ENCODE data around the gene RTN3. TPM values are rescaled to one million over a fixed set of nuclear protein-coding genes. Genes with fewer than 3 reads are reported as not detected.

The RTN3 gene
- polyA plus RNA-seq, 4 donors, result 27.3 to 101 (median 69.5) TPM

DNA sequence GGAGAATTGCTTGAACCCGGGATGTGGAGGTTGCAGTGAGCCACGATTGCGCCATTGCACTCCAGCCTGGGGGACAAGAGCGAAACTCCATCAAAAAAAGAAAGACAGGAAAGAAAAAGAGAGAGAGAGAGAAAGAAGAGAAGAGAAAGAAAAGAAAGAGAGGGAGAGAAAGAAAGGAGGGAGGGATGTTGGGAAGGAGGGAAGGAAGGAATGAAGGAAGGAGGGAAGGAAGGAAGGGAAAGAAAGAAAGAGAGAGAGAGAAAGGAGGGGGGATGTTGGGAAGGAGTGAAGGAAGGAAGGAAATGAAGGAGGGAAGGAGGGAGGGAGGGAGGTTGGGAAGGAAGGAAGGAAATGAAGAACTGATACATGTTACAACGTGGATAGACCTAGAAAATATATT, 119.6 kb downstream of the RTN3 start:
- peaks cover 0 to 11% (median 0%) of the 10 kb centered on the region in 3 donors for H3K4me1 ChIP-seq (ENCODE audit: control insufficient read depth in 3 of 3, insufficient read depth in 2 of 3, low read depth in 1 of 3, low read length in 2 of 3)
- no peak for DNase-seq
- H3K36me3 ChIP-seq (ENCODE audit: control insufficient read depth in 3 of 3, insufficient read depth in 2 of 3, low read depth in 1 of 3, low read length in 3 of 3), result no peaks in the 10 kb centered on the region
- H3K9me3 ChIP-seq (ENCODE audit: control insufficient read depth in 2 of 2, insufficient read depth in 1 of 2, low read depth in 1 of 2, low read length in 1 of 2), result no peaks in the 10 kb centered on the region
- no peak overlapping the region for H3K27ac ChIP-seq (ENCODE audit: low read depth in 1 of 3, low read length in 2 of 3)
- WGBS, 3 donors, result 85 to 89% (median 87%) methylated on average over 5 of the region's 5 CpGs
- H3K27me3 ChIP-seq (ENCODE audit: control insufficient read depth in 3 of 3, insufficient read depth in 3 of 3, low read length in 3 of 3), result no peaks in the 10 kb centered on the region
- no peak for FAIRE-seq
- no peak overlapping the region for H3K4me3 ChIP-seq (ENCODE audit: low read depth in 1 of 3, low read length in 3 of 3)

GRCh38 chr11:63802637-63803414, 121.5 kb downstream of the RTN3 start:
- Histone ChIP-seq H3K27me3 (ENCODE audit: control insufficient read depth in 3 of 3, insufficient read depth in 3 of 3, low read length in 3 of 3) (no peaks in the 10 kb centered on the region), H3K4me3 (ENCODE audit: low read depth in 1 of 3, low read length in 3 of 3) (no peak overlapping the region), H3K9me3 (ENCODE audit: control insufficient read depth in 2 of 2, insufficient read depth in 1 of 2, low read depth in 1 of 2, low read length in 1 of 2) (no peaks in the 10 kb centered on the region), H3K4me1 (ENCODE audit: control insufficient read depth in 3 of 3, insufficient read depth in 2 of 3, low read depth in 1 of 3, low read length in 2 of 3) (peaks cover 0 to 11% (median 0%) of the 10 kb centered on the region in 3 donors), H3K27ac (ENCODE audit: low read depth in 1 of 3, low read length in 2 of 3) (no peak overlapping the region), H3K36me3 (ENCODE audit: control insufficient read depth in 3 of 3, insufficient read depth in 2 of 3, low read depth in 1 of 3, low read length in 3 of 3) (no peaks in the 10 kb centered on the region)
- WGBS, 3 donors, result 68 to 77% (median 70%) methylated on average over 10 of the region's 10 CpGs
- FAIRE-seq (no peak), DNase-seq (peak; percentile 24 to 52)

- FAIRE-seq, result no peak
- Histone ChIP-seq H3K4me1 (ENCODE audit: control insufficient read depth in 3 of 3, insufficient read depth in 2 of 3, low read depth in 1 of 3, low read length in 2 of 3) (peaks cover 0 to 11% (median 0%) of the 10 kb centered on the region in 3 donors), H3K27me3 (ENCODE audit: control insufficient read depth in 3 of 3, insufficient read depth in 3 of 3, low read length in 3 of 3) (no peaks in the 10 kb centered on the region), H3K4me3 (ENCODE audit: low read depth in 1 of 3, low read length in 3 of 3) (no peak overlapping the region), H3K9me3 (ENCODE audit: control insufficient read depth in 2 of 2, insufficient read depth in 1 of 2, low read depth in 1 of 2, low read length in 1 of 2) (no peaks in the 10 kb centered on the region), H3K36me3 (ENCODE audit: control insufficient read depth in 3 of 3, insufficient read depth in 2 of 3, low read depth in 1 of 3, low read length in 3 of 3) (no peaks in the 10 kb centered on the region), H3K27ac (ENCODE audit: low read depth in 1 of 3, low read length in 2 of 3) (peak overlapping the region in 1 of 3 donors; percentile 37)
- DNase-seq, result peak; percentile 91 to 94
- WGBS, 3 donors, result 12 to 55% (median 32%) methylated on average over 6 of the region's 6 CpGs
Observed at GRCh38 chr11:63804259-63804658, 123.0 kb downstream of the RTN3 start.

GRCh38 chr11:63805844-63806415, 124.6 kb downstream of the RTN3 start:
- Histone ChIP-seq H3K4me1 (ENCODE audit: control insufficient read depth in 3 of 3, insufficient read depth in 2 of 3, low read depth in 1 of 3, low read length in 2 of 3) (peaks cover 0 to 11% (median 0%) of the 10 kb centered on the region in 3 donors), H3K4me3 (ENCODE audit: low read depth in 1 of 3, low read length in 3 of 3) (no peak overlapping the region), H3K9me3 (ENCODE audit: control insufficient read depth in 2 of 2, insufficient read depth in 1 of 2, low read depth in 1 of 2, low read length in 1 of 2) (no peaks in the 10 kb centered on the region), H3K27me3 (ENCODE audit: control insufficient read depth in 3 of 3, insufficient read depth in 3 of 3, low read length in 3 of 3) (no peaks in the 10 kb centered on the region), H3K36me3 (ENCODE audit: control insufficient read depth in 3 of 3, insufficient read depth in 2 of 3, low read depth in 1 of 3, low read length in 3 of 3) (no peaks in the 10 kb centered on the region), H3K27ac (ENCODE audit: low read depth in 1 of 3, low read length in 2 of 3) (no peak overlapping the region)
- FAIRE-seq (no peak), DNase-seq (no peak)
- WGBS, 3 donors, result 69 to 84% (median 80%) methylated on average over 9 of the region's 9 CpGs

Other genes with a start within 250 kb of the RTN3 start
- 1 to 10 TPM in 1 of 4 donors, under 1 TPM in 2, not detected in 1; 0.09 to 2.7 (median 1.00) TPM for gene PLAAT5, start 190.3 kb upstream of the RTN3 start, polyA plus RNA-seq
- 1 to 10 TPM in 1 of 4 donors, under 1 TPM in 1, not detected in 2; 0.09 to 5.5 TPM for gene LGALS12, start 175.4 kb upstream of the RTN3 start, polyA plus RNA-seq
- gene PLAAT4, start 144.7 kb upstream of the RTN3 start, polyA plus RNA-seq, result 100 to 1,000 TPM in 2 of 4 donors, 10 to 100 TPM in 2; 10.8 to 360 (median 165) TPM
- gene PLAAT2, start 118.1 kb upstream of the RTN3 start, polyA plus RNA-seq, result 100 to 1,000 TPM in 2 of 4 donors, 10 to 100 TPM in 1, not detected in 1; 35.6 to 447 (median 141) TPM
- gene PLAAT3, start 67.1 kb upstream of the RTN3 start, polyA plus RNA-seq, result 10 to 100 TPM in 3 of 4 donors, 1 to 10 TPM in 1; 2.6 to 55.7 (median 30.4) TPM
- gene ATL3, start 10.1 kb upstream of the RTN3 start, polyA plus RNA-seq, result 10 to 100 TPM in 1 of 4 donors, 1 to 10 TPM in 3; 4.6 to 11.6 (median 8.3) TPM
- 10 to 100 TPM in 1 of 4 donors, 1 to 10 TPM in 2, under 1 TPM in 1; 0.22 to 55.1 (median 3.9) TPM for gene ZFTA, start 87.3 kb downstream of the RTN3 start, polyA plus RNA-seq
- gene SPINDOC, start 132.0 kb downstream of the RTN3 start, polyA plus RNA-seq, result 10 to 100 TPM in 1 of 4 donors, 1 to 10 TPM in 3; 1.1 to 17.4 (median 5.4) TPM
- 10 to 100 TPM; 25.9 to 44.8 (median 28.1) TPM for gene MARK2, start 157.6 kb downstream of the RTN3 start, polyA plus RNA-seq
- gene RCOR2, start 235.7 kb downstream of the RTN3 start, polyA plus RNA-seq, result 1 to 10 TPM in 3 of 4 donors, not detected in 1; 1.3 to 5.0 (median 2.1) TPM